GM18508 (cell line): ENCODE data around the gene VAT1L.

Experiments
- ATAC-seq: cut with Tn5 transposase; IDR thresholded peaks from one replicate; pipeline ENCODE4 v1.9.1; 2021; ENCODE audit warnings: moderate number of reproducible peaks; ENCODE audit not compliant: insufficient read depth, unreplicated experiment

Gene VAT1L

DNA sequence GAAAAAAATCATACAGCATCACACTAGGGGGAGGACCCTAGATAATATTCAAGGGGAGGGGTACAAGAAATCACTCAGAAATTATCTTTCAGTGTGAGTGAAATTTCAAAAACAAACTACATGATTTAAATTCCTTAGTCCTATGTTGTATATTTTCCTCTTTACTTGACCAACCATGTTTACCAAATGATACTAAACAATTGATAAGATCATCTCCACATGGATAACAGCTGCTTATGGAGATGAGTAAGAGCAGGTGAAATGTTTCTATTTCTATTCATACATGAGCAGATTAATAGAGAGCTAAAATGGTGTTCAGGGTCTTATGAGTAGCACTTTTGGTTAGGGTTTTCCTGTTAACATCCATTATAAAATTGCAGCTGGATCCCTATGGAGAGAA is 7.3 kb upstream of the VAT1L start:
- no peak for ATAC-seq

DNA sequence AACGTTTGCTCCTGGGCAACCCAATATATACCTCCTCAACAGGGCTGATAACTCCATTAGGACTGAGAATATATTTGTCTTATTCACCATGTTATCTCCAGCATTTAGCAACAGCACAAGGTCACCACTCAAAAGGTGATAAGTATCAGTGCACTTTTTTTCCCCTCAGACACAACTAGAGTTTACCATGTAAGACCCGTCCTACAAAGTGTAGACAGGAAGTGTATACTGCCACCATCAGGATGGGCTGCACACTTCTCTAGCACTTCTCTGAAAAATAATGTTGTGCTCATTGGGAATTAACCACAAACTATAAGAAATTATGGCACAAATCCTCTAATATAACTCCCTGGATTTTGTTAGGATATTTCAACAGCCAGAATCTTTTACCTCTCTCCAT is 5.7 kb upstream of the VAT1L start:
- ATAC-seq: no peak

DNA sequence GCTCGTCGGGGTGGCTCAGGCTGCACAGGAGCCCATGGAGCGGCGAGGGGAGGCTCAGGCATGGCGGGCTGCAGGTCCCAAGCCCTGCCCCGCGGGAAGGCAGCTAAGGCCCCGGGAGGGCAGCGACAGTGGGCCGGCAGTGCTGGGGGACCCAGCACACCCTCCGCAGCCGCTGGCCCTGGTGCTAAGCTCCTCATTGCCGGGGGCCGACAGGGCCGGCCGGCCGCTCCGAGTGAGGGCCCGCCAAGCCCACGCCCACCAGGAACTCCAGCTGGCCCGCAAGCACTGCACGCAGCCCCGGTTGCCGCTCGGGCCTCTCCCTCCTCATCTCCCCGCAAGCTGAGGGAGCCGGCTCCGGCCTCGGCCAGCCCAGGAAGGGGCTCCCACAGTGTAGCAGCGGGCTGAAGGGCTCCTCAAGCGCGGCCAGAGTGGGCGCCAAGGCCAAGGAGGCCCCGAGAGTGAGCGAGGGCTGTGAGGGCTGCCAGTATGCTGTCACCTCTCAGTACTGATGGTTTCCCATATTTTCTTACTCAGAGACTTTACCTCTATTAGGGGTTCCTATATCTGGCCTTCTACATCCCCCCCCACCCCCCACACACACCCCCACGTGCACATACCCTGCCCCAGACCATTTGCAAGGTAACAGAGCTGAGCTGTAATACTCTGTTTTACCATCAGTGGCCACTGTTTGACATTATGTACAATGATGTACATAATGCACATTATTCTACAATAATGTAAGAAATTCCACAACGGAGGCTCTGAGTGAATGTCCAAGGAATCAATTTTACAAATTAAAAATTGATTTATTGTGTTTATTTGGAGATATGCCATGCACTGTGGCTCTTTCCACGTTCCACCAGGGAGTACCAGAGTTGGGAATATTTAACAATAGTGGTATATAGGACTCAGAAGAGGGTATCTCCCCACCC is 3.7 kb upstream of the VAT1L start:
- no peak for ATAC-seq

DNA sequence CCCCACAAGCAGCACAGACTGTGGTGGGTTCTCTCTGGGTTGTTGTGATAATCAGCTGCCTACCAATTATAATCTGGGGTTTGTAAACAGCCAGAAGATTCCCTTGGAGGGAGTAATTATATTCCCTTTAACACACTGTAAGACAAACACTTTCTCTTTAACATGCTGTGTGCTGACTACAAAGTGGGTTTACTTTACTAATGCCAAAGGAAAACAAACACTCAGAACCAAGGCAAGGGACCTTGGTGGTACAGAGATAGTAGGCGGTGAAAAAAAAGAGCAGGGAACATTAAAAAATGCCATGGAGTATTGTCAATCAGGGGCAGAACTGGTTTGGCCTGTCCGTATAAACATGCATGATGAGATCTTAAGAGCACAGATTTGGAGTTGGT is 3.0 kb upstream of the VAT1L start:
- no peak for ATAC-seq

DNA sequence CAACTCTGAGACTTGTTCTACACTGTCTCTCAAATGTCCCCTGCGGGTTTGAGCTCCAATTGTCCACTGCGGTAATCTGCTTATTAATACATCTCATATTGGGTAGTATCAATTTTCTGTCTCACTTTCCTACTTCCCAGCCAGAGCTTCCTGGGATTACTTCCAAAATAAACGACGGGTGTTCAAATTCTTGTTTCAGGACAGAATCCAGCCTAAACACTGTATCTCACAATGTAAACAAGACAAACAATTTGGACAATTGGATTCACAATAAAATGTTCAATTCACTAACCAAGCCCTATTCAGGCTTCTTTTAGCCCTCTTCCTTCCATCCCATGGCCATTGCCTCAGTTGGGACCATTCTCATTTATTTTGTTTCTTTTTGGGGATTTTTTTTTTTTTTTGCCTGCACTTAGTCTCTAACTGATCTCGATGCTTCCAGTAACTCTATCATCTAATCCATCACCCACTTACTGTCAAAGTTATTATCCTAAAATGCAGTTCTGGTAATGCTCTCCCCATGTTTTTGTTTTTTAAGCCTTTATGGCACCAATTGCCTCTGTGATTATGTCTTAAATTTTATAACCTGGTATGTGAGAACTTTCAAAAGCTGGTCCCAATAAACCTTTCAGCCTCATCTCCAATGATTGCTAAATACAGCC is 2.0 kb upstream of the VAT1L start:
- ATAC-seq: no peak

DNA sequence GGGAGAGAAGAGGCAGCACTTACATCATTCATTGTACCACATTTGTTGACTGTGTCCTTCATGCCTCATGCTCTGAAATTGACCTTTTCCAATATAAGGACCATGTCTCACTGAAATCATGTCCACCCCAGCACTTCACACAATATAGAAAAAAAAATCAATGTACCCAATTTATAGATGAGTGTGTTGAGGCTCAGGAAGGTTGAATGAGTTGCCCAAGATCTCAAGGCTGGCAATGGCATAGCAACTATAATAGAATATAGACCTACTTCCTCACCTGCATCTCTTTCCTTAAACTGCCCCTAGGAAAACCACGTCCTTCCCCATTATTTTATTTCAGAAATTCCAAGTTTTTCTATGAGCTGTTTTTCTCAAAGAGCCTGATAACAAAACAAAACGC is 912 bp upstream of the VAT1L start:
- no peak for ATAC-seq

DNA sequence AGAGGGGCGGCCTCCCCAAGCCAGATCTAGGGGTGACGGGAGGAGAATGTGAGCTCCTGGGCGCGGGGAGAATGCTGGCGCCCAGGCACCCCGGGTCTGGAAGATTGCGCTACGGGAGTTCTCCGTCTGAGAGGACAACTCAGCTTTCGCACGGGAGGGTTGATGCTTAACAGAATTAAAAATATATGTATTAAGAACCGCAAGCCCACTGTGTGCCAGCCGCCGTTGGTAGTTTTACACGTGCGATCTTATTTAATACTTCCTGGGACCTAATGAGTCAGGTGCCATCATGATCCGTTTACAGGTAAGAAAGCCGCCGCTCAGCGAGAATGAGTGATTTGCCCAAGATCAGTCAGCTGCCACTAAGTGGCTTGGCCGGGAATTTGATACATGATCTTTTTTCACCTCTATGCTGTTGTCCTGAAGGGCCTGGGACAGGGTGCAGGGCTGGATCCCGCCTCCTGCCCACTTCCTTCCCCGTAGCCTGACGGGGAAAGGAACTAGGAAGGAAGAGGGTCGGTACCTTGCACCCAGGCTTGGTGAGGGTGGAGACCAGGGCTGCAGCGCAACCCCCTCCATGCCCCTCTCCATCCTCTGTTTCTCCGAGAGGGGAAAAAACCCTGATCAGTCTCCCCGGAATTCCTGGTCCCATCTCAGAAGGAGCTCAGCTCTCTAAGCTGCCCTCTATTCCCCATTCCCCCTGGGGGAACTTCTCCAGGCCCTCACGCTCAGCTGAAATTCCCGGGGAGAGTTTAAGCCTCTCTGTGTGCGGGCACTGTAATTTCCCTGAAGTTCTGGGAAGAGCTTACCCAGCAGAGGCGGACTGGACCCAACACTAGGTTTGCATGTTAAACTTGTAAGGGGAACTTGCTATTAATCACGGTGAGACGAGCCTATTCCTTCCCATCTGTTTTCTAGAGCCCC is 983 bp downstream of the VAT1L start:
- no peak for ATAC-seq

DNA sequence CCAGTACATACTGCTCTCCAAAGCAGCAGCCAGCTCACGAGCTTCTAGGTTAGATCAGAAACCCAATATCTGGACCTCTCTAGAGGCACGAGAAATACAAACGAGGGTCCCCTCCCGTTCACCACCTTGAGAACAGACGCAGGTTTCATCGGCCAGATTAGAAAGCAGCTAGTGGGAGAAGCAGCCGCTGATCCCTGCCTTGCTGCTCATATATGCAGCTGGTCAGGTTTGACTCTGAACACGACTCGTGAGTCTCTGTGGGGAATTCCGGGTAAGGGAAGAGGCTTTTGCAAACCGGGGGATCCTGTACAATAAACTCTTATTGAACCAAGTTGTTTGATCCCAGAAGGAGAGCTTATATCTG is 1.6 kb downstream of the VAT1L start:
- no peak for ATAC-seq

DNA sequence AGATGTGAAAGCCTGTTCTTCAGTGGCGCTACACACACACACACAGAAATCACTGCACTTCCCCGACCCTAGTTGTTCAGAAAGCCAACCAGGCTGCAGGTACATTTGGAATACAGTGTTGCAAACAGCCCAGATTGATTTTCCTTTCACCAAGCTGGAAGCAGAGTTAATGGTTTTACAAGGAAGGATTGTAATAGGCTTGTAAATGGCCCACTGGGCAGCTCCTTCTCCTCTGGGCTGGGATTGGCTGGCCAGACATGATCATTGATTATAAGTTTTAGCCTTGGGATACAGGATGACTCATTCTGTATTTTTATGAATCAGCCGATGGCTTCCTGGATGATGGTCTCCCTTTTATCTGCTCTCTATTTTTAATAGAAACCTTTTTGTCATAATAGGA is 2.5 kb downstream of the VAT1L start:
- ATAC-seq: no peak

DNA sequence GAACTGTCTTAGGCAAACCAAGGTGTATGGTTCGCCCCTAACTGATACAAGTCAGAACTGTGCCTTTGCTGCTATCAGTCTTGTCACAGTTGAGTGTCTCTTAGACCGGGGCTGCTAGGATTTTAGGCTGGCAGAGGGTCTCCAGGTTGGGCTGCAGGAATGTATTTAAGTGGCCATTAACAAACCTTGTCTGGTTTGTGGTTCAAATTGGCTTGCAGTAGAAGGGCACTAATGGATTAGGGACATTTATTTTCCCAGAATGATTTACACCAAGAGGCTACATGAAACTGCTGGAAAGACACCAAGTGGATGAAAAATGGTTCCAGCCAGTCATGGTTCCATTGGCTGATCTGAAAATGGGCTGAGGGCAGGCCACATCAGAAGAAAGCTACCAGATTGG is 5.1 kb downstream of the VAT1L start:
- ATAC-seq: no peak

DNA sequence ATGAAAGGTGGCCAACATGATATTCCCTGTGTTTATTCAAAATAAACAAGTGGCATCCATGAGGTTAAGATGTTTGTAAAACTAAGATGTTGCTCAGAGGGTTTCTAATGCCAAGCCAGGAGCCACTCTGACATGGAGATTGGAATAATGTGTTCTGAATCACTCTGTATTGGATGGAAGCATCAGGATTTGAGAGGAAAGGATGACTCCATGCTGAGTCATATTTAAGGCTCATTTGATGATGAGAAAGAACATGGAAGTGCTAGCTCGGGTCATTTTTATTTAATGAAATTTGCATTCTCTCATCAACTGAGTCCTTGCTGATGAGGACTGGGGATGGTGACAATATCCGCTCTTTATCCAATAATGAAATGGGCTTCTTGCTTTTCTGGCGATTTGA is 6.2 kb downstream of the VAT1L start:
- ATAC-seq: no peak

DNA sequence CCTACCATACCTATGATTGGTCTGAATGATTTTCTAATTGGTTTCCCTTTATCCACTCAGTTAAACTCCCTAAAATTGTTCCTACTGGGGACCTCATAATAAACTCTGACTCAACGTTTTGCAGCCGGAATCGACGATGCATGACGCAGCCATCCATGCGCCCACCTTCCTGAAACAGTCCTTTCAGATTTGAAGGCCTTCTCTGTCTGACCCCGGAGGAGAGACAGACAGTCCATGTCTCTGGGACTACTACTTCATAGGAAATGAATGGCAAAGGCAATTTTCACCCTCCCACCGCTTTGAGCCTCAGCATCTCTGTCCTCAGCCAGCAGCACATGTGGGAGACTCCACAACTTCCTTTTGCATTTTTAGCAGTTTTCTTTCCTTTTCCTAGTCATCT is 13.5 kb downstream of the VAT1L start:
- ATAC-seq: no peak

DNA sequence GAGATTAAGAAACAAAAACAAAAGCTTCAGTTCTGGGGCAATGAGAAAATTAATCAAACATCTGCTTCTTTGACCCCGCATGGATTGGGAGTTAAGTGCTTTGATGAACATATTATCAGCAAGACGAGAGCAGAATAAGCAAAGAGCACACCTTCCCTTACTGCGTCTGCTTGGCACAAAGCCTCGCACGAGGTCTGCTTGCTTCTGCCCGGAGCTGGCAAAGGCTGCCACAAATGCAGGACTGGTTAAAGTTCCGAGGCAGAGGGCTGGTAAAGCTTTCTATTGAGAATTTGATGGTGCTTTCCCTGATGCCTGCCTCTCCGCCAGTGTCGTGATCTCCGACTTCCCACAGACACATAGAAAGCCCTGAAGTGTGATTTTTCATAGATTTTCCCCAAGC is 17.0 kb downstream of the VAT1L start:
- no peak for ATAC-seq

DNA sequence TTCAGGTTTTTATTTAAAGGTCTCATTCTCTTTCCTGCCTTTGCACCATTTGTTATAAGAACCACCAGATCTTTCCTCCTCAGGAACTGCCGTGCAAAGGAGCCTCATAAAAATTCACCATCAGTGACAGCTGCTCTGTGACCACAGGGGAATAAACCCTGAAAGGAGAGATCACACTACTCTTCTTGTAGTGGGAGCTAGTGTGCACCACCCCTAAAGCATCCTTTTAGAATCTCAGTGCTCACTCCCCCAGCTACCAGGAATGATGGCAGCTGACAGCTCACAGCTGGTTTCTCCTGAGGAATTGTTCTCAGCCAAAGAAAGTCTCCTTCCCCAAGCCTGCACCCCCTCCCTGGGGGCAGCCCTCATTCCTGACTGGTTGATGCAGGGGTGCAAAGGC is 18.7 kb downstream of the VAT1L start:
- no peak for ATAC-seq

DNA sequence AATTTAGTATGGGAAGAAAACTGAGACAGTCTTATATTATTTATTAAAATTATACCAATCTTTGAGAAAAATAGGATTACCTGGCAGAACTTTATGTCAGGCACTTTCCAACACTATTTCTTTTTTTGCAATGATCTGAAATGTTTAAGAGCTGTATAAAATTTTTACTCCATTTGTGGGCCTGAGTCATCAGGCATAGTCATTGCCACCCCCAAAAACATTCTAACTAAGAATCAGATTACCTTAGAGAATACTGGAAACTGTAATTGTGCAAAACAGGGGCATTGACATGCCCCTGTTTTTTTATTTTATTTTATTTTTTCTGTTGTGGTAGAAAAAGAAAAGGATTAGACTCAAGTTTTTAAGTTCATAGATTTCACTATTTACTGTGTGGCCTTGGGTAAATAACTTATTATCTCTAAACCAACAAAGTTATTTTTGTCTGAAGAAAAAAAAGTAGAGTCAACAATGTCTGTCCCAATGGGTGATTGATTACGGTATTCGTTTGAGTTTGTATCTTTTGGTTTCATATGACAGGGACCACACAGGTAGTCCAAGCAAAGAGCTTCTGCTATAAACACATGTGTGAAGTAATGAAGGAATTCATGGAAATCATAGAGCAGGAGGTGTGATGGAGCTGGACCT is 24.6 kb downstream of the VAT1L start:
- no peak for ATAC-seq

DNA sequence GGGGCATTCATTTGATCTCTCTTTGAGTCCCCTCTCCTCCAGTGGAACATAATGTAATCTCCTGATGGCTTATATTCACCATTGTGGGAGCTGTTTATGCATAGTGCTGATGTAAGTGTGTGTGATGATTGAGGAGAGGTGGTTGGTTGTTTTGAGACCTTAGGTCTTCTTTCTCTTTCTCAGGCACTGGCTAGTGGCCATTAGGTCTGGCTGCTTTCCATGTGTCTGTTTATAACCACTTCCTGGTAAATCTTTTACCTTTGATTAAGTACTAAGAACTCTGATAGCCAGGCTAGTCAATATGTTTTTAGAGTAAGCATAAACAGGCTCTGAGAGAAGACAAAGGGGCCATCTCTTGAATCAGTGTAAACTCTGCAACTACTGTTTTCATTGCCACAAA is 27.9 kb downstream of the VAT1L start:
- no peak for ATAC-seq

DNA sequence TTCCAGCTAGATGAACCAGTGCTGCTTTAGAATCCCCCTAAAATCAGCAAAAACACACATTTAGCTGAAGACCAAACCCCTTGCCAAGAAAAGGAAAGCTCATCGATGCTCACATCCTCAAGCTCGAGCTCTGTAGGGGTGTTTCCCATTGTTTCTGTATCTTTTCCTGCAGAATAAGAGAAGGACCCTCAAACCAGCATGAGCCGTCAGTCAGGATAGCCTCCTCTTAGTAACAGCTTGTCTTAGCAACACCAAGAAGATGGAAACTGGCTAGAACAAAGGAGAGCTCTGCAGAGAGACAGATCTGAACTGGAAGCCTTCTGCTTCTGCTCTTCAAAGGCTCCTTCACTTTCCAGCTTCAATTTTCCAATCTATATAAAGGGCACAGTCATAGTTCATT is 32.0 kb downstream of the VAT1L start:
- ATAC-seq: no peak

DNA sequence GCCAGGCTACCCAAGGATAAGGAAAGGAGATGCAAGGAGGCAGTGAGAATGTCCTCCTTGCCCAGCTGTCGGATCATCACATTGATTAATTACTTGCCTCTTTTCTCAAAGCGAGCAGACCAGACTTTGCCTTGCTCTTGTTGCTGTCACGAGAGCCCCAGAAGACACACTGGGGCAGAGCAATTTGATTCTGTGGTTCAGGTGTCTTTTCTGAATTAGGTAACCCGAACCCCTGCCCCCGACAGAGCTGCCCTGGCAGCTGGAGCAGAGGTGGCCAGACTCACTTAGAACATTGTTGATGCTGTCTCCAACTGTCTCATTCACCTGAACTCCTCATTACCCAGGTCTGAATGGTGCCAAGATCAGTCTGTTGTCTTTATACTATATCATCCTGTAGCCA is 34.3 kb downstream of the VAT1L start:
- ATAC-seq: no peak

DNA sequence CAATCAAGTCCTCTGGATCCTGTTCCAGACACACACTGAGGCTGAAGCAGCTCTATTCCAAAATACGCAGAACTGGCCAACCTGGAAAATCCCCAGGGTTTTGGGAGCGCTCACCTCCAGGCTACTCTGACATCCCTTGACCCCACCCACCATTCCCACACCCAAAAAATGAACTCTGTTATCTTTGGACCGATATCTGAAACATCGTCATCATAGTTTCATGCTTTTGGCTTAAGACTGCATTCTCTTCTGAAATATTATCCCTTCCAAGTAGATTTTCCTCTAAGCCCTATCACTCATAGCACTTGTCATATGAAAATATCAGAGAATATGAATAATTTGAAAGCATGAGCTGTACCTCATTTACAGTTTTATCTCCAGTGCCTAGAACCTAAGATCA is 34.7 kb downstream of the VAT1L start:
- no peak for ATAC-seq

DNA sequence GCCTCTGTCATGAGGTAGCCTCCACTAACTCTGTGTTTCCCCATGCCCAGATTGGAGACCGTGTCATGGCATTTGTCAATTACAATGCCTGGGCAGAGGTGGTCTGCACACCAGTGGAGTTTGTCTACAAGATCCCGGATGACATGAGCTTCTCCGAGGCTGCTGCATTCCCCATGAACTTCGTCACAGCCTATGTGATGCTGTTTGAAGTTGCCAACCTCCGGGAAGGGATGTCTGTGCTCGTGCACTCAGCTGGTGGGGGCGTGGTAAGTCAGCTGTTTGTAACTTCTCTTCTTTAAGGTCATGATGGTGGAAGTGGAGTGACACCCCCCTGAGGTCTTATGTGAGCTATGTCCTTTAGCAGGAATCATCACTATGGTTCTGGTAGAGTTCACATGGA is 36.8 kb downstream of the VAT1L start:
- ATAC-seq: no peak

DNA sequence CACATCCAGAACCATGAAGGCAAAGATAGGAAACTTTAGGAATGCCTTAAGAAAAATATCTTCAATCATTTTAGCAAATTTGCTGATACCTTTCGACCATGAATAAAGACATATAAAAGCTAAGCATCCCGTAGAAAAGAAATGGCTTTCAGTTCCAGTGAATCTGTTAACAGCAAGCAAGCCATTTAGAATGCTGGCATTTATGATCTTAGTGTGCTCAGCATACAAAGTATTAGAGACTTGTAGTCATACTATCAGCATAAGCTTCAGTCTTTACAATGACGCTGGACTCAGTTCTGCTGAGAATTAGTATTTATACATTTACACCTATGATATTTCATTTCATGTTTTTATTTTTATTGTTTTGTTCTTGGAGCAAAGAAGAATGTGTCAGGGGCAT is 38.7 kb downstream of the VAT1L start:
- ATAC-seq: no peak
